ENCODE results near the gene PSMA8.
"Not testable (repeated sequence)": the region's sequence is repeated elsewhere in the genome, so short reads cannot be mapped to it uniquely, and the experiment has no call there.

PSMA8 gene

GRCh38 chr18:26133652-26134051 lies at the start of gene PSMA8:
Gene PSMA8 (plus strand): TSS chr18:26133869. CDS start chr18:26133966, 97 bp downstream.
- DNase-seq (ENCODE audit: low spot score): no peak

GRCh38 chr18:26085056-26085455 lies 48.6 kb upstream of the PSMA8 start:
- DNase-seq (ENCODE audit: low spot score): no peak

- no peak for DNase-seq (ENCODE audit: low spot score)
Observed at GRCh38 chr18:26086959-26087358, 46.7 kb upstream of the PSMA8 start.

GRCh38 chr18:26088487-26088886 lies 45.2 kb upstream of the PSMA8 start:
- DNase-seq (ENCODE audit: low spot score): no peak

GRCh38 chr18:26089293-26090129 lies 44.2 kb upstream of the PSMA8 start:
- peak; percentile 43 for DNase-seq (ENCODE audit: low spot score)

GRCh38 chr18:26090130-26091046 lies 43.3 kb upstream of the PSMA8 start, which contains the start of gene SS18:
Gene SS18 (minus strand): TSS chr18:26090613. CDS start chr18:26090569, 44 bp downstream.
- peak; percentile 75 for DNase-seq (ENCODE audit: low spot score)

- DNase-seq (ENCODE audit: low spot score): no peak
Observed at GRCh38 chr18:26091047-26091630, 42.5 kb upstream of the PSMA8 start.

- DNase-seq (ENCODE audit: low spot score): no peak
Observed at GRCh38 chr18:26096852-26097251, 36.8 kb upstream of the PSMA8 start.

GRCh38 chr18:26097563-26097962 lies 36.1 kb upstream of the PSMA8 start:
- DNase-seq (ENCODE audit: low spot score): no peak

GRCh38 chr18:26103579-26103978 lies 30.1 kb upstream of the PSMA8 start:
- DNase-seq (ENCODE audit: low spot score): no peak

- DNase-seq (ENCODE audit: low spot score): no peak
Observed at GRCh38 chr18:26104035-26104434, 29.6 kb upstream of the PSMA8 start.

GRCh38 chr18:26119246-26119645 lies 14.4 kb upstream of the PSMA8 start:
- no peak for DNase-seq (ENCODE audit: low spot score)

GRCh38 chr18:26121476-26121875 lies 12.2 kb upstream of the PSMA8 start:
- DNase-seq (ENCODE audit: low spot score): no peak

- DNase-seq (ENCODE audit: low spot score): not testable (repeated sequence)
Observed at GRCh38 chr18:26121994-26122393, 11.7 kb upstream of the PSMA8 start.

GRCh38 chr18:26127786-26128185 lies 5.9 kb upstream of the PSMA8 start:
- DNase-seq (ENCODE audit: low spot score): no peak

GRCh38 chr18:26128192-26128591 lies 5.5 kb upstream of the PSMA8 start:
- DNase-seq (ENCODE audit: low spot score): not testable (repeated sequence)

GRCh38 chr18:26134107-26134506 lies 438 bp downstream of the PSMA8 start:
- no peak for DNase-seq (ENCODE audit: low spot score)

- no peak for DNase-seq (ENCODE audit: low spot score)
Observed at GRCh38 chr18:26135548-26135947, 1.9 kb downstream of the PSMA8 start.

GRCh38 chr18:26157326-26157725 lies 23.7 kb downstream of the PSMA8 start:
- DNase-seq (ENCODE audit: low spot score): no peak

GRCh38 chr18:26159353-26159752 lies 25.7 kb downstream of the PSMA8 start:
- DNase-seq (ENCODE audit: low spot score): peak; percentile 1

GRCh38 chr18:26164571-26164970 lies 30.9 kb downstream of the PSMA8 start:
- DNase-seq (ENCODE audit: low spot score): no peak

GRCh38 chr18:26167592-26167991 lies 33.9 kb downstream of the PSMA8 start:
- DNase-seq (ENCODE audit: low spot score): peak; percentile 76

Data from SW480 (cell line).